Brain microvascular endothelial cell (primary cell): Measurements from ENCODE around the gene NR3C1.

ENCODE experiments used
- DNase-seq: peaks from one replicate; pipeline ENCODE4 v3.0.0-alpha.2; 2020
- H3K27ac ChIP-seq: fragments of 250-450 bp; sonication (Bioruptor Pico); 2 replicates; pipeline ENCODE4 v1.5.1; 2020; ENCODE audit warnings: mild to moderate bottlenecking, moderate library complexity
- H3K27me3 ChIP-seq: fragments of 250-450 bp; sonication (Bioruptor Pico); replicated peaks from 2 replicates; pipeline ENCODE4 v1.5.1; 2020; ENCODE audit warnings: mild to moderate bottlenecking
- H3K36me3 ChIP-seq: fragments of 250-450 bp; sonication (Bioruptor Pico); replicated peaks from 2 replicates; pipeline ENCODE4 v1.5.1; 2020; ENCODE audit warnings: mild to moderate bottlenecking
- H3K4me3 ChIP-seq: 2 replicates; pipeline ENCODE4 v1.5.1; 2011; ENCODE audit warnings: low read depth, mild to moderate bottlenecking, control low read depth, low read length, moderate library complexity
- CTCF ChIP-seq: IDR thresholded peaks from 2 replicates; pipeline ENCODE4 v1.5.1; 2011; ENCODE audit warnings: low read depth, mild to moderate bottlenecking, moderate library complexity, low read length, control low read depth, inconsistent platforms; ENCODE audit errors: missing control alignments
- in situ Hi-C: cut with HindIII; loops from 2 replicates; pipeline ENCODE4 v1.10.0; 2017; ENCODE audit warnings: low sequenced_read_pairs, low pct_ligation_motif_present

NR3C1 gene

DNA sequence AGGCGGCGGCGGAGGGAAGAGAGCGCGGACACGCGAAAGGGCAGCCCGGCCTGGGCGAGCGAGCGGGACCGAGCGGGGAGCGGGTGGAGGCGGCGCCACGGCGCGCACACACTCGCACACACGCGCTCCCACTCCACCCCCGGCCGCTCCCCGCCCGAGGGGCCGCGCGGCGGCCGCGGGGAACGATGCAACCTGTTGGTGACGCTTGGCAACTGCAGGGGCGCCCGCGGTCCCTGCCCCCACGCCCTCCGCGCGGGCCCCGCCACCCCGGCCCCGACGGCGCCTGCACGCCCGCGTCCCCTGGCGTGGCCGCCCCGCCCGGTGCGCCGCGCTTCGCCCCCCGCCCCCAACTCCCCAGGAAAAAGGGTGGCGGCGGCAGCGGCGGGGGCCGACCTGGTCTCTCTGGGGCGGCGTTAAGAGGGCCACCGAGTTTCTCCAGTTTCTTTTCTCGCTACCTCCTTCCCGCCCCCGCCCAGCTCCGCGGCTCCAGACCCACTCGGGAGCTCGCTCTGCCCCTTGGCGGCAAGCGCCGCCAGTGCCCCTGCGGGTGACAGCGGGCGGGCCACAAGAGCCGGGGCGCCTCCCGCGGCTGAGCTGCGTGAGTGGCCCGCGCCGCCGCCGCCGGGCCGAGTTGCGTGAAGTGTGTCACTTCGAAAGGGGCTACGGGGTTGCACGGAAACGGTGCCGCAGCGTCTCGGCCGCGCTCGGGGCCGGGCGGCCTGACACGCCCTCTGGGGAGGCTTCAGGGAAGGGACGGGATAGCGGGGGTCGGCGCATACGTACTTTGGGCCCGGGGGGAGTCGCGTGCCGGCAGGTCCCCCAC lies at the start of gene NR3C1:
NR3C1 (minus strand) TSS at position 94 of the 823 bp plus-strand sequence. CDS start 2,847 bp downstream, outside the sequence.
- Histone ChIP-seq H3K36me3 (peaks cover 6% of the 10 kb centered on the region), H3K27ac (peak within 1 kb of the TSS; percentile 97), H3K27me3 (no peaks in the 10 kb centered on the region), H3K4me3 (peak within 1 kb of the TSS; percentile 80)
- in situ Hi-C loops = no loop called here
- peak; percentile 72 for DNase-seq
- peak; percentile 45 for TF ChIP-seq CTCF

DNA sequence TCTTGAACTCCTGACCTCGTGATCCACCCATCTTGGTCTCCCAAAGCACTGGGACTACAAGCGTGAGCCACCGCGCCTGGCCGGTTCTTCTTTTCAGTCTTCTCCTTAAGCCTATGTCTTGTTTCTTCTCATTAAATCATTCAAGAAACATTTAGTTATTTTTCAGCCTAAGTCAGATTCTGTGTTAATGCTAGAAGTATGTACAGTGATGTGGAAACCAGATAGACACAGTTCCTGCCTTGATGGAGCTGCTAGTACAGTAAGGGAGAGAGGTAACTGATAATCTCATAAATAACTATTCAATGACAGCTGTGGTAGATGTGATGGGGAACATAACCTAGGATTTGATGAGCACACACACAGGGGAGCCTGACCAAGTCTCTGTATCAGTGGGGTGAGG lies 46.3 kb upstream of the NR3C1 start:
- no peaks in the 10 kb centered on the region for H3K36me3 ChIP-seq
- H3K4me3 ChIP-seq = no peak overlapping the region
- in situ Hi-C loops = no loop called here
- H3K27ac ChIP-seq = no peak overlapping the region
- DNase-seq = no peak
- no peaks in the 10 kb centered on the region for H3K27me3 ChIP-seq
- TF ChIP-seq CTCF = no peak

GRCh38 chr5:143448518-143448917 lies 45.0 kb upstream of the NR3C1 start:
- no peak for DNase-seq
- Histone ChIP-seq H3K4me3 (no peak overlapping the region), H3K27me3 (no peaks in the 10 kb centered on the region), H3K27ac (no peak overlapping the region), H3K36me3 (no peaks in the 10 kb centered on the region)
- TF ChIP-seq CTCF = peak; percentile 7
- in situ Hi-C loops = no loop called here

GRCh38 chr5:143447983-143448382 lies 44.5 kb upstream of the NR3C1 start:
- Histone ChIP-seq H3K27ac (no peak overlapping the region), H3K36me3 (no peaks in the 10 kb centered on the region), H3K4me3 (no peak overlapping the region), H3K27me3 (no peaks in the 10 kb centered on the region)
- TF ChIP-seq CTCF = no peak
- no peak for DNase-seq
- in situ Hi-C loops = no loop called here

DNA sequence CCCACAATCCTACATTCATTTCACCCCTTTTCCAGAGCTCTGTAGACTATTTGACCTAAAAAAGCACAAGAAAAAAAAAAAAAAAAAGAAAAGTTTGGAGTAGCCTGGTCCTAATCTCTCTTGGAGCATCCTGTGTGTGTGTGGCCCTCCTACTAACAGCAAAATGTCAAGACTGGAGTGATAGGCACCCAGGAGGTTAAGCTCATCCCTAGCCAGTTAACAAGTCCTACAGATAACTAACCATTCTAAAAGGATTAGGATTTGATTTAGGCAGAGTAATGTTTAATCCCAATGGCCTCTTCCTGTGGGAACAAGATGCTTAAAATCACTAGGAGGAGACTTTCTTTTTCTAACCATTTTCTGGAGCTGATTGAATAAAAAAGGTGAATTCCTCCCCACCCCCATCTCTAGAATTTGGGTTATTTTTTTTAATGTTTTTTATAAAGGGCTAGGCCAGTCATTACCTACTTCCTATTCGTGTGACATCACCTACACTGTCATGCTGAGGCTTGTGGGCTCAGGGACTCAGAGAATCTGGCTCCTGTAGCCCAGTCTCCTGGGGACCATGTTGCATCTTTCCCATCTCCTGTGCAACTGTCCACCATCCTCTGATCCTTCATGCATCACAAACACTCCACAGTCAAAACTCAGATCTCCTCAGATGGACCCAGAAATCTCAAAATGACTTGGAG lies 43.2 kb upstream of the NR3C1 start:
- Histone ChIP-seq H3K36me3 (no peaks in the 10 kb centered on the region), H3K4me3 (no peak overlapping the region), H3K27me3 (no peaks in the 10 kb centered on the region), H3K27ac (no peak overlapping the region)
- TF ChIP-seq CTCF = no peak
- in situ Hi-C loops = no loop called here
- DNase-seq = no peak
